Measurements from ENCODE around the gene B3GALT4. TPM values are rescaled to one million over a fixed set of nuclear protein-coding genes. Genes with fewer than 3 reads are reported as not detected.
A peak's percentile ranks its signal among the peaks of the same experiment; 100 is the strongest.
"Not testable (repeated sequence)": the region's sequence is repeated elsewhere in the genome, so short reads cannot be mapped to it uniquely, and the experiment has no call there.

B3GALT4 gene
- total RNA-seq, 1 experiment from 2014 or later: 4.0 TPM

- H3K27ac ChIP-seq (ENCODE audit: low read depth, low read length, poor library complexity, severe bottlenecking): no peak overlapping the region
- intact Hi-C loops (cut with micrococcal nuclease; ENCODE audit: unreplicated experiment): no loop called here
- no peaks in the 10 kb centered on the region for H3K9me3 ChIP-seq (ENCODE audit: low read depth, low read length, poor library complexity, severe bottlenecking)
- H3K27me3 ChIP-seq (replicated peaks; ENCODE audit: insufficient read depth, low read depth, low read length, poor library complexity): no peaks in the 10 kb centered on the region
- no TSS peak for BruUV-seq (replicated peaks)
- POLR2A ChIA-PET (ENCODE audit: low non-redundant PET): no interaction called here
- CTCF ChIA-PET: no interaction called here
- peaks cover 49% of the 10 kb centered on the region for H3K36me3 ChIP-seq (ENCODE audit: insufficient read depth, low read length, poor library complexity, severe bottlenecking)
- no peak overlapping the region for H3K4me3 ChIP-seq (ENCODE audit: low read depth, low read length, poor library complexity, severe bottlenecking)
- no peak for DNase-seq (ENCODE audit: low spot score)
- peaks cover 27% of the 10 kb centered on the region for H3K4me1 ChIP-seq (ENCODE audit: insufficient read depth, low read length, poor library complexity, severe bottlenecking)
- TF ChIP-seq CTCF (conservative IDR thresholded peaks at IDR 0.05; ENCODE audit: low read depth, low read length): no peak
- no peak for TF ChIP-seq EZH2 (IDR thresholded peaks at IDR 0.05; ENCODE audit: borderline replicate concordance, low read depth, low read length, poor library complexity, severe bottlenecking)
Observed at GRCh38 chr6:33279257-33279695, 2.4 kb downstream of the B3GALT4 start.

GRCh38 chr6:33279971-33280511 lies 3.1 kb downstream of the B3GALT4 start:
- TF ChIP-seq CTCF (conservative IDR thresholded peaks at IDR 0.05; ENCODE audit: low read depth, low read length) (peak; percentile 54), EZH2 (IDR thresholded peaks at IDR 0.05; ENCODE audit: borderline replicate concordance, low read depth, low read length, poor library complexity, severe bottlenecking) (no peak)
- CTCF ChIA-PET: no interaction called here
- intact Hi-C loops (cut with micrococcal nuclease; ENCODE audit: unreplicated experiment): no loop called here

GRCh38 chr6:33280539-33280938 lies 3.6 kb downstream of the B3GALT4 start:
- no peak for DNase-seq (ENCODE audit: low spot score)
- Histone ChIP-seq H3K36me3 (ENCODE audit: insufficient read depth, low read length, poor library complexity, severe bottlenecking) (peaks cover 44% of the 10 kb centered on the region), H3K4me3 (ENCODE audit: low read depth, low read length, poor library complexity, severe bottlenecking) (no peak overlapping the region), H3K4me1 (ENCODE audit: insufficient read depth, low read length, poor library complexity, severe bottlenecking) (peaks cover 14% of the 10 kb centered on the region), H3K27ac (ENCODE audit: low read depth, low read length, poor library complexity, severe bottlenecking) (no peak overlapping the region), H3K9me3 (ENCODE audit: low read depth, low read length, poor library complexity, severe bottlenecking) (no peaks in the 10 kb centered on the region), H3K27me3 (replicated peaks; ENCODE audit: insufficient read depth, low read depth, low read length, poor library complexity) (no peaks in the 10 kb centered on the region)
- POLR2A ChIA-PET (ENCODE audit: low non-redundant PET): interaction anchor here (0.5 kb wide), 1 partner anchor 65 kb away, joined by 5 read pairs; no protein-coding TSS in a partner anchor
- TF ChIP-seq CTCF (conservative IDR thresholded peaks at IDR 0.05; ENCODE audit: low read depth, low read length): no peak
- TF ChIP-seq EZH2 (IDR thresholded peaks at IDR 0.05; ENCODE audit: borderline replicate concordance, low read depth, low read length, poor library complexity, severe bottlenecking): no peak
- intact Hi-C loops (cut with micrococcal nuclease; ENCODE audit: unreplicated experiment): no loop called here
- CTCF ChIA-PET: no interaction called here
- no TSS peak for BruUV-seq (replicated peaks)

More at GRCh38 chr6:33279971-33280511, 3.1 kb downstream of the B3GALT4 start:
- peak; percentile 69 for DNase-seq (ENCODE audit: low spot score)
- POLR2A ChIA-PET (ENCODE audit: low non-redundant PET): no interaction called here
- Histone ChIP-seq H3K4me1 (ENCODE audit: insufficient read depth, low read length, poor library complexity, severe bottlenecking) (peaks cover 19% of the 10 kb centered on the region), H3K27me3 (replicated peaks; ENCODE audit: insufficient read depth, low read depth, low read length, poor library complexity) (no peaks in the 10 kb centered on the region), H3K9me3 (ENCODE audit: low read depth, low read length, poor library complexity, severe bottlenecking) (no peaks in the 10 kb centered on the region), H3K4me3 (ENCODE audit: low read depth, low read length, poor library complexity, severe bottlenecking) (no peak overlapping the region), H3K36me3 (ENCODE audit: insufficient read depth, low read length, poor library complexity, severe bottlenecking) (peaks cover 49% of the 10 kb centered on the region), H3K27ac (ENCODE audit: low read depth, low read length, poor library complexity, severe bottlenecking) (no peak overlapping the region)
- no TSS peak for BruUV-seq (replicated peaks)

GRCh38 chr6:33285214-33285613 lies 8.3 kb downstream of the B3GALT4 start:
- BruUV-seq (replicated peaks); H3K9me3 ChIP-seq (ENCODE audit: low read depth, low read length, poor library complexity, severe bottlenecking); H3K27ac ChIP-seq (ENCODE audit: low read depth, low read length, poor library complexity, severe bottlenecking); DNase-seq (ENCODE audit: low spot score); intact Hi-C loops (cut with micrococcal nuclease; ENCODE audit: unreplicated experiment); H3K4me3 ChIP-seq (ENCODE audit: low read depth, low read length, poor library complexity, severe bottlenecking); CTCF ChIA-PET; POLR2A ChIA-PET (ENCODE audit: low non-redundant PET); H3K4me1 ChIP-seq (ENCODE audit: insufficient read depth, low read length, poor library complexity, severe bottlenecking); H3K27me3 ChIP-seq (replicated peaks; ENCODE audit: insufficient read depth, low read depth, low read length, poor library complexity): not testable (repeated sequence)
- H3K36me3 ChIP-seq (ENCODE audit: insufficient read depth, low read length, poor library complexity, severe bottlenecking): peaks cover 38% of the 10 kb centered on the region
